Ovary (tissue), 3 donors: ENCODE data around the gene EIF2D.

Experiments
- EP300 ChIP-seq: sonication (generic); formaldehyde crosslinking; IDR thresholded peaks from one replicate; pipeline ENCODE4 v1.6.1; 2017; ENCODE audit warnings: antibody characterized with exemption
- POLR2A ChIP-seq: fragments of 450-650 bp; IDR thresholded peaks from one replicate; pipeline ENCODE4 v1.6.1; 2017; ENCODE audit warnings: antibody characterized with exemption, mild to moderate bottlenecking, moderate library complexity
- TF ChIP-seq, protein P1 (sequence below), 3 donors: fragments of 450-650 bp in 2 of 3; fragments of 200-600 bp in 1 of 3; IDR thresholded peaks; one replicate each; pipeline versions ENCODE4 v1.5.1 to v1.8.0; 2016 to 2022; ENCODE audit warnings: antibody characterized with exemption in 3 of 3, mild to moderate bottlenecking in 1 of 3
- donor health status: DM: no; HTN: no; CAD: no.

GRCh38 chr1:206545351-206545750 is 66.9 kb downstream of the EIF2D start:
- TF ChIP-seq, protein P1, sequence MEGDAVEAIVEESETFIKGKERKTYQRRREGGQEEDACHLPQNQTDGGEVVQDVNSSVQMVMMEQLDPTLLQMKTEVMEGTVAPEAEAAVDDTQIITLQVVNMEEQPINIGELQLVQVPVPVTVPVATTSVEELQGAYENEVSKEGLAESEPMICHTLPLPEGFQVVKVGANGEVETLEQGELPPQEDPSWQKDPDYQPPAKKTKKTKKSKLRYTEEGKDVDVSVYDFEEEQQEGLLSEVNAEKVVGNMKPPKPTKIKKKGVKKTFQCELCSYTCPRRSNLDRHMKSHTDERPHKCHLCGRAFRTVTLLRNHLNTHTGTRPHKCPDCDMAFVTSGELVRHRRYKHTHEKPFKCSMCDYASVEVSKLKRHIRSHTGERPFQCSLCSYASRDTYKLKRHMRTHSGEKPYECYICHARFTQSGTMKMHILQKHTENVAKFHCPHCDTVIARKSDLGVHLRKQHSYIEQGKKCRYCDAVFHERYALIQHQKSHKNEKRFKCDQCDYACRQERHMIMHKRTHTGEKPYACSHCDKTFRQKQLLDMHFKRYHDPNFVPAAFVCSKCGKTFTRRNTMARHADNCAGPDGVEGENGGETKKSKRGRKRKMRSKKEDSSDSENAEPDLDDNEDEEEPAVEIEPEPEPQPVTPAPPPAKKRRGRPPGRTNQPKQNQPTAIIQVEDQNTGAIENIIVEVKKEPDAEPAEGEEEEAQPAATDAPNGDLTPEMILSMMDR (IDR thresholded peaks at IDR 0.05), result no peak
- TF ChIP-seq POLR2A, result no peak
- TF ChIP-seq EP300, result no peak
